ENCODE measurements around the gene EDN2.
A peak's percentile ranks its signal among the peaks of the same experiment; 100 is the strongest.

The EDN2 gene

DNA sequence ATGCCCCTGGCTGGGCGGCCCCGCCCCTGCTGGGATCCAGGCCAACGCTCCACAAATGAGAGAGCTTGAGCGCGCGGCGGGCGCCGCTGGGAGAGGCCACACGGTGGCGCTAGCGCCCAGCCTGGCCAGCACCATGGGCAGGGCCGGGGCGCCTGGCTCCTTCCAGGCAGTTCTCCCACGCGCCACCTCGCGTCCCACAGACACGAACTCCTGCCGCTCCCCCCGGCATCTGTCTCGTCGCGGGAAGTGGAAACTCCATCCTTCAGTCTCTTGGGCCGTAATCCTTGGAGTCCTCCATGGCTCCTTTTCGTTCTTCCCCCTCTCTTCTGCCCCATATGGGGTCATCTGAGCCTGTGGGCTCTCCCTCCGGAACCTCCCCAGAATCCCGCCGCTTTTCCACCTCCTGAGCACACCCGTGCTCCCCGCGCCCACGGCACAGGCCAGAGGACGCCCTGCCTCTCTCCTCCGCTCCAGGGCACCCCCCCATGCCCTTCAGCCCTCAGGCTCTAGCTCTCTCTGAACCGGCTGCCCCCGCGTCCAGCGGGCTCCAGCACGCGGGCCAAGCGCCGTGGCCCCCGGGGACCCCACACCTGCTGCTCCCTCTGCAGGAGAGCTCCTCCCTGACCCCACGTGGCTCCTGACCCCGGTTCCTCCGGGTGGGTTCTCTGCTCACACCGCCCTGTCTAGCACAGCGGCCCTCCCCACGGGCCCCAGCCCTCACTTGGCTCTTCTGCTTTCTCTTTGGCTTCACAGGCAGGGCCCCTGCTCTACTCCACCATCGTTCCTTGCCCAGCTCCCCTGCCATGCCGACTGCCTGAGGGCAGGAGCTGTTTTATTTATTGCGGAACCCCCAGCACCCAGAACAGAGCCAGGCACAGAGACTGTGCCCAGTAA is 31.9 kb upstream of the EDN2 start:
- DNase-seq = peak; percentile 88

DNA sequence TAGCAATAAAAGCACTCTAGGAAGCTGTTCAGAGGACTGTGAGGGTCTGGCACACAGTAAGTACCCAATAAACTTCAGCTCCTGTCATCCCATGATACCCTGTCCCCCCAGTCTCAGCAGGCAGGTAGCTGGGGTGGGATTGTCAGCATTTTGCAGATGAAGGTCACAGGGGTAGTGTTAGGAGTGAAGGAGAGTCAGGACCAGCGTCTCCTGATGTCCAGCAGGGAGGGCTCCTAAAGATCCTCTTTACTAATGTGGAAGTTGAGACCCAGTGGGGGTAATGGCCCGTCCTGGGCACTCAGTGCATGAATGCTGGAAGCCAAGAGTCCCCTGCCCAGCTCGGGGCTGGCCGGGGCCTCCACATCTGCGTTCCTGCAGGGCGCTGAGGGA is 31.3 kb upstream of the EDN2 start:
- no peak for DNase-seq

DNA sequence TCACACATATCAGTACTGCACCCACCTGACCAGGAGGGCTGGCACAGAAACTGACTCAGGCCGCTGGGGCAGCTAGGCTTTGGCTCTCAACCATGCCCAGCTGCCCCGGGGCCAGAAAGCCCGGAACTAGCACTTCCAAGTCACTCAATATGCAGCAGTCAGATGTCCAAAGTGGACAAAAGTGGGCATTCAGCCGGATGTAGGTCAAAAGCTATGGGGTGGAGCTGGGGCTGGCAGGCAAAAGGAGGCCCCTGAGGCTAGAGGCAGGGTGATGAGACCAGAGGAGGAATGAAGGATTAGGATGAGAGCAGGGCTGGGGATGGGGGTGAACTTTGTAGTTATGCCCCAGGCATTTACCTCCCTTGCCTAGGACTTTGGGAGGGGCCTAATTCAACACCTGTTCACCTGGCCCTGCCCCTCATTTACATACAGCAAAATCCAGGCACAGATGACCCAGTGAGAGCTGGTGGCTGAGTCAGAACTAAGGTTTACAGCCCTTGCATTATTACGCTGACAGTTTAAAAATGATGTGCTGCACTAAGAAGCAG is 30.7 kb upstream of the EDN2 start:
- DNase-seq = no peak

DNA sequence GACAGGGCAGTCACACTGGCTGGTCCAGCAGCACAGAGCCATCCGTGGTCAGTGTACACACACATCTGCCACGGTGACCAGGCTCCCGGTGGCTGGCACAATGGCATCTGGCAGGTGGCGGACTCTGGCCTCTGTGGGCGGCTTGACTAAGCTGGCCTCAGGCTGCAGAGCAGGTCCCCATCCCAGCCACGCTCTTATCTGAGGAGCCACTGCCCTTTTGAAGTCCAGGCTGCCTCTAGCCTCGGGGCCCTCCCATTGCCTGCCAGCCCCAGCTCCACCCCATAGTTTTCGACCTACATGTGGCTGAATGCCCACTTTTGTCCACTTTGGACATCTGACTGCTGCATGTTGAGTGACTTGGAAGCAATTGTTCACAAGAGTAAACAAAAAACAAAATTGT is 29.9 kb upstream of the EDN2 start:
- no peak for DNase-seq

DNA sequence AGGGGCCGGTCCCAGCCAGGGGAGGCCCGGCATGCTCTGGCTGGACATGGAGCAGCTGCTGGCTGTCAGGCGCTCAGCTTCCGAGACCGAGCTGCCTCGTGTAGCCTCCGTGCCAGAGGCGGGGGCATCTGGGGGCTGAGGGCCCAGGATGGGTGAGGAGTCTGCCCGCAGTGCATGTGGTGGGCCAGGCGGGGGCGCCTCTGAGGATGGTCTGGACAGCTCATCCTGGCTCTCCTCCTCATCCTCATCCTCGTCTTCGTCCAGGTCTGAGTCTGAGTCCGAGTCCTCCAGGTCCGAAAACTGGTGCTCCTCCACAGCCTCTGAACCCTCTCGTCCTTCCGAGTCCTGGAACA is 28.9 kb upstream of the EDN2 start:
- no peak for DNase-seq

DNA sequence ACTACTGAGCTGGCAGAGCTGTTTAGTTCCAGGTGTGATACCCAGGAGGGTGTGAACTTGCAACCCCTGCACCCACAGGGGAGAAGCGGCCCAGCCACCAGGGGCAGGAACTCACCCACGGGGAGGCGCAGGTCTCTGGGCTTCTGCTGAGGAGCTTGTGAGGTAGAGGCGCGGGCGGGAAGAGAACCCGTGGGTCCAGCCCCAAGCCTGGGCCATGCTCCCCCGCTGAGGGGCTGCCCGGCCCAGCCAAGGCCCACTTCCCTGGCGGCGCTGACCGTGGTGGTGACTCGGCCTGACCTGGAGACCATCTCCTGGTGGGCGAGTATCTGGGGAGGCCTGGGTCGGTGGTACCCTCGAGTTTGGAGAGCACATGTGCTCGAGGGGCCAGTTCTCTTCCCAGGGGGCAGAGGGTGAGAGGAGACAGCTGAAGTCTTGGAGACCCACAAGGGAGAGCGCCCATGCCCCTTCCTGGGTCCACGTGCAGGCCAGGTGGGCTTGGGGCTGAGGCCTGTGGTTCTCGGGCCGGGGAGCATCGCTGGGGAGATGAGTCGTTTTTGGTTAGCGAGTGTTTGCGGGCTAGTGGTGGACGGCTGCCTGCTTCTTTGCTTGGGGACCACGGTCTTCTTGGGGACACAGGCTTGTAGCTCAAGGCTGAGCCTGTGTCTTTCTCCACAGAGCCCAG is 28.4 kb upstream of the EDN2 start:
- DNase-seq = no peak

DNA sequence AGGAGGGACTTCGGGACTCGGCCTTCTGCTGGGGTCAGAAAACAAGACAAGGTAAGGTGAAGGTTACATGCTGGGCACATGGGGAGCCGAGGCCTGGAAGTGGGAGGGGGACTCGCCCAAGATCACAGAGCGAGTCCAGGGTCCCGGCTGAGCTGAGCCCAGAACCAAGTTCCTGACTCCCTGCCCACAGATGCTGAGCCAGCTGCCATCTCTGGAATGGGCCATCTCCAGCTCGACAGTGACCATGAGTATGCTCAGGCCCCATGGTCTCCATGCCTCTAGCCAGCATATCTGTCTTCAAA is 26.7 kb upstream of the EDN2 start:
- DNase-seq = no peak

DNA sequence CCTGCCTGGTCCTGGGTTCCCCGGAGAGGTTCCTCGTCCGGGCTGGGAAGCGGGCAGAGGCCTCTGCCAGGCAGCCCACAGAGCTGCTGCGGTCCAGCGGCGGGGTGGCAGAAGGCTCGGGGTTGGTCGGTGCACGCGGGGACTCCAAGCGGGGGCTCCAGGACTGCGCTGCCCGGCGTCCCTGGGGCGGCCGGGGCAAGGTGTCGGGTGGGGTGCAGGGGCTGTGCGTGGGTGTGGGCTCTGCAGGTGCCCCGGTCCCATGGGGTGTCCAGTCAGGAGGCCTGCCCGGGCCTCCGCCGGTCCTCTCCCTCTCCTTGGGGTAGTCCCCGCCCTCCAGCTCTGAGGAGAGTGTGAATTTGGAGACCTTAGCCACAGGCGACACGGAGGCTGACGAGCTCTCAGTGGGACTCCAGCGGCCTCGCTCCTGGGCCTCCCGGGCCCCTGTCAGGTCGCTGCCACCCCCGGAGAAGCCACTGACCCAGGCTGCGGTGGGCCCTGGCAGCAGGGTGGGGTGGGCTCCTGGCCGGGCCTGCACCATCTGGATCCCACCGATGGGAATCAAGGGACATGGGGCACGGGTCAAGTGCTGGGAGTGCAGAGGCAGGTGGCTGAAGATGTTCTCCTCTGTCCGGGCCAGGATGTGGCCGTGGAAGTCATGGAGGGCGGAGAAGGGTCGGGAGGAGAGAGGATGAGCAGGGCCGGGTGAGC is 26.2 kb upstream of the EDN2 start:
- DNase-seq = no peak

DNA sequence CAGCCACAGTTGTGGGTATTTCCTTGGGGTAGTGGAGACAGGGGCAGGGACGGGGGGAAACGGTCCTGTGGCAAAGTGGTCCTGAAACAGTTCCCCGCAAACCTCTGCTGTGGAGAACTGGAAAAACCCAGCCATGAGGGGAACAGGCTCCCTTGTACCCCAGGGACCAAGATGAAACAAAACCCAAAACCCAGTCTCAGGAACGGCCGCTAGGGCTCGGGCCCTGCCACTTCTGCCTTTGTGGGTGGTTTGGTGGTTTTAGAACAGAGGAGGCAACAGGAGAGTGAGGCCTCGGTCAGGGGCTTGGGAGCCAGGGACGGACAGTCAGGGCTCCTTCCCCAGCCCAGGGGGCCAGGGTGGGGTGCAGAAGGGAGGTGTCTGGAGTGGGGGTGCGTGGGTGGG is 24.8 kb upstream of the EDN2 start:
- no peak for DNase-seq

DNA sequence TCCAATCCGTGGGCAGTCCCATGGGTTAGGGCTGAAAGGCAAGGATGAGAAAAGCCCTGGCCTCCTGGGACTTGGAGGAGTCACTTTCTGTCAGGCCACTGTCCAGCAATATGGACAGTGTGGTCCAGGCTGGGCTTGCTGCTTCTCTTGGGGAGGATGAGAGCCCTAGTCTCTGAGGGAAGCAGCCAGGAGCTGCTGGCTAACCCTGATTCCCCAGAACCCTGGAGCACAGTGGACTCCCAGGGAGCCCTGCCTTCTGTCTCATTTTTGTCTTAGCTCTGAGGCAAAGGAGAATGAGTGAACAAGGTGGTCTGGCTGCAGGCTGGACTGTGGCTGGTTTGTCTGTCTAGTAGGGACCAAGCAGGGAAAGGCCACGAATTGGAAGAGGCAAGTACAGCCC is 23.8 kb upstream of the EDN2 start:
- DNase-seq = no peak

DNA sequence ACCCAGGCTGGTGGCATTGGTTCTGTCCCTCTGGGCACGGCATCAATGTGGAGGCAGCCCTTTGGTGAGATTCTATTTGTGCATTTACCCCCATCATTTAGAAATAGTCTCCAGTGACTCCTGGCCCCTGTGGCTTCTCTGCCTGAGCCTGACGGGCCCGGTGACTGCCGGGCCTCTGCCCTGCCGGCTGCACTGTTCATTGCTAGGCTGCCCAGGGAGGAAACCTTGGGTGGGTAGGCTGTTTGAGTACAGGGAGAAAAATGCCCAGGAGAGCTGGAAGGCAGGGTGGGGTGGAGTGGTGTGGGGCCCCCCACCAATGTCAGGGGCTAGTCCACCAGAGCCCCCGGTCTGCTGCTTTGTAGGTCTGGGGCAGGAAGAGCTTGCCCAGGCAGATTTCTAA is 23.4 kb upstream of the EDN2 start:
- DNase-seq = no peak

DNA sequence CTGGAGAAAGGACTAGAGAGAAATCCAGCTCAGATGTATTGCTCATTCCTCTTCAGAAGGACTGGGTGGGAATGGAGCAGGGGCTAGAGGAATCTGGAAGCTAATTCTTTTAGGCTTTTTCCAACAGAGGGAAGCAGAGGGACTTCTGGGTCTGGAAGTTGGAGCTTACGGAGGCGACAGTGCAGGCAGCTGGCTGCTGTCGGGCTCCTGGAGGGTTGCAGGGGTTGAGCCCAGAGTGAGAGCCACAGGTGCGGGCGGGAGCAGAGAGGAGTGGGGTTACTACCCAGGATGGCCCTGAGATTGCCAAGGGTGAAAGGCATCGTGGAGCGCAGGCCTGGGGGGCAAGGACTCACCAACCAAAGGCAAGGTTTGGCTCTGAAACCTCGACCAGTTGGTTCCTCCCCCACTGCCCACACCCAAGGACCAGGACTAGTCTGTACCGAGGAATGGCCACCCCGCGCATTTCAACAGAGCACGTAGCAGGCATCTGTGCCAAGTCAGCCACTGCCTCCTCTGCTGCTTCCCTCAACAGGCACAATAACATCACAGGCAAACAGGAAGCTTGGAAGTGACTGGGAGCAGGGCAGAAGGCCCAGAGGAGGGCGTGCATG is 22.7 kb upstream of the EDN2 start:
- no peak for DNase-seq

DNA sequence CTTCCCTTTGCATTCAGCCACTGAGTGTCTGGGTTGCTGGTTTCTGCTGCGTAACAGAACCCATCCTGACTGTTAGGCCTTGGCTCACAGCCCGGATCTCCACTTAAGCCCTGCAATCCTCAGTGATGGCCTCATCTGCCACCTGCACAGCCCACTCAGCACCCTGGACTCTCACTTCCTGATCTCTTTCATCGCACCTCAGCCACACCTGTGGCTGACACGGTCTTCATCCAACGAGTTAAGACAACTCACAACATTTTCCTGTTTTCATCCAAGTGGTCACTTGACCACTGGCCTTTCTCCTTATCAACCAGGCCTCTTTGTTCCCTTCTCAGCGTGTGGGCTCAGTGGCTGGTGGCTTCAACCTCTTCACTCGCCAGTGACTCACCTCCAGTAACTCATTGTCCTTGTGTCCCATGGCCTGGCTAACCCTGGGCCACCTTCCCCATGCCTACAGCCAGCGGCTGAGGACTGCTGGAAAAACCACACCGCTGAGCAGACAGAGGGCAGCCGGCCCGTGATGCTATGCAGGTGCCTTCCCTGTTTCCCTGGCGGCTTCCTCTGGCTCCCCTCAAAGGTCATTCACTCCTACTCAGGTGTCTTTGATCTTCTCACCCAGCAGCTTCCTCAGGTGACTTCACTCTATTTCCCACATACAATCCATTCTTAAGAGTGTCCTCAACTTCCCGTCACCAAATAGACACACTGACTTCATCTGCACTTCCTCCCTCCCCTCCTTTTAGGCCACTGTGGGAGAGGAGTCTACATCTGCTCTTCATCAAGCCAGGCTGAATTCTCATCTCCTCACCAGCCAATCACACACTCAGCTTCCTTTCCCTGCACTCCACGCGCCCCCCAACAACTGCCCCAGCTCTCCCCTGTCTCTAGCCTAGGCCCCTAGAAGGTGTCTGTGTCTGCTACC is 19.9 kb upstream of the EDN2 start:
- DNase-seq = peak; percentile 22

DNA sequence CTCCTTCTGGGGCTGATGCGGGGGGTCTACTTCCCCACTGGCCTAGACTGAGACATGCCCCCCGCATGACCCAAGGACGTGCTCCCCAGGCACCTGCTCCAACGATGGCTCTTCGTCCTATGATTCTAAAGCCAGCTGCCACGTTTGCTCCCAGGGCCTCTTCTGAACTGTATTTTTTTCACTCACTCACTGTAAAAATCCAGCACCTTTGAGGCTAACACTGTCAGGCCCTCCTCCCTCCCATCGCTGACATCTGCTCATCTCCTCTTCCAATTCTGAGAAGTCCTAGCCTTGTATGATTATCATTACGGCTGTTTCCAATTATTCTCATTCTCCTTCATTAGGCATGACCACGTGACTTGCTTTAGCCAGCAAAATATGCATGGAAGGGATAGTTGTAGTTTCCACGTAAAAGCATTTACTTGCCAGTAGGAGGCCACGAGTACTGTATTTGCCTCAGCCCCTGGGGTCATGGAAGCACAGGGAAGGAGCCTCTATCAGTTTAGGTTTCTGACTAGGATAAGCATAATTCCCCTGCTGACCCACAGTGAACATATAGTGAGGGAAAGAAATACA is 19.1 kb upstream of the EDN2 start:
- DNase-seq = no peak

DNA sequence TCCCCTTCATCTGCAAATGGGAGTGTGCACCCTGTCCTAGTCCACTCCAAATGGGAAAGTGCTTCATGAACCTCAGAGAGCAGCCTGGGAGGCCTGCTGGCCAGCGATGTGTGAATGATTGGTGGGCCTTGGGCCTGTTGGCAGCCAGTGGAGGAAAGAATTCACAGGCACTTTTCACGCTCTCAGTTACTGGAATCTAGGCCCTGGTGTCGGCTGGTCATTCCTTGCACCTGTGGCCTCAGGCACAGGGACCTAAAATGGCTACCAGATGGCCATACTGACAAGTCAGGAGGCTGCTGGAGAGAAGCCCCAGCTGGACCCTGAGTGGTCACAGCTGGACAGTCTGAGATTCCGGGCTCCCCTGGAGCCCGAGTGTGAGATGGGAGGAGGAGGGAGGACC is 18.4 kb upstream of the EDN2 start:
- no peak for DNase-seq

DNA sequence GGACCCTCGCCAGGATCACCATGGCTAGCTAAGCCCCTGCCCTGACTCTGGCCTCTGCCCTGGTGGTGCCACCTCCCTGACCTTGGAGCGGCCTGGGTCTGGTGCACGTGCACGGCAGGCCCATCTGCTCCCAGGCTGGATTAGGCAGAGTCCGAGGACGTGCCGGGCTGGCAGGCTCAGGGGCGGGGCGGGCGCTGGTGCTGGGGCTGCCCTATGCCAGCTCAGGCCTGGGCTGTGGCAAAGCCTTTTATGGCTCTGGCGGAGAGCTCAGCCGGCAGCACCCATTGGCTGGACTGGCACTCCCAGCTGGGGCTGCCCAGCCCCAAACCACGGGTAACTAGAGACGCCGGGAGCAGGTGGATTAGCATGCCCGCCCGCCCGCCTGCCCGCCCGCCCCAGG is 17.1 kb upstream of the EDN2 start:
- DNase-seq = no peak

DNA sequence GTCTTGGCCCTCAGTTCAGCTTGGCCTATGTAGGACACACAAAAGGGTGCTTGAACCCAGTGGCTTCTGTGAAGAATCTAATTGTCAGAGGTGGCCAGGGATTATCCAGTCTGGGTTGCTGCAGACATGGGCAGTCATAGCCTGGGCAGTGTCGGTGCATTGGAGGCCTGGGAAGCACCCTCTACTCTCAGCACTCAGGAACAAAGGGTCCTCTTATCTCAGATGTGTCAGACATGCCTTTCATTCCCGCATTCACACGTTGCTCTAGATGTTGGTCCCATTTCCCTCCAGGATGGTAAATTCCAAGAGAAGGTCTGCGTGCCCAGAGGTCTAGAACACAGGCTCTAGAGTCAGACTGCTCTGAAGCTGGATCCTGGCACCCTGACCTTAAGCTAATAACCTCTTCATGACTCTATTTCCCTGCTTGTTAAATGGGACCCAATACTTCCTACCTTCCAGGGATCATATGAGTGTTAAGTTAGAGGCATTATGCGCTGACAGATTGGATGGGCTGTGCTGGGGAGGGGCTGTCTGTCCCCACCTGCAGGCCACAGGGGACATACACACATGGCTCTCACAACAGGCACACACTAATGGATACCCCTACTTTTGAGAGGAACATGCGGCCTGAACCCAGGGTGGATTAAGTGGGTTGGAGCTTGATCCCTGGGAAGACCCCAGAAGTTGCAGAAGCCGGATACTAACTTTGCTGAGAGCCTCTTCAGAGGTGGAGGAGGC is 16.5 kb upstream of the EDN2 start:
- DNase-seq = no peak

DNA sequence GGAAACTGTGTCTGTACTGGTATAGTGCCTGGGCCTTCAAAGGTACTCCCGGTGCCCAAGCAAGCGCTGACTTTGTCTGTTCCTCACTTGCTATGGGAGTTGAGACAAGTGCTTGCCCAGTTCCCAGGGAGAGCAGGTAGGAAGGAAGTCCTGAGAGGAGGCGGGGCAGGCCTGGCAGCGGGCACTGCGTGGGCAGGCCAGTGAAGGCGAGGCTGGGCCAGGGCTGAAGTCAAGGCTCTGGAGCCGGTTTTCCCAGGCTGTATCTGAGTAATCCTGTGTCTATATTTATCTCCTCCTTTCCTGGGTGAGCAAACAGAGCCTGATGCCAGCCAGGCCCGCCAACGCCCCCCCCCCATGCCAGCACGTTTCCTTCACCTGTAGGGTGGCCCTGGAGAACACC is 15.9 kb upstream of the EDN2 start:
- DNase-seq = no peak

DNA sequence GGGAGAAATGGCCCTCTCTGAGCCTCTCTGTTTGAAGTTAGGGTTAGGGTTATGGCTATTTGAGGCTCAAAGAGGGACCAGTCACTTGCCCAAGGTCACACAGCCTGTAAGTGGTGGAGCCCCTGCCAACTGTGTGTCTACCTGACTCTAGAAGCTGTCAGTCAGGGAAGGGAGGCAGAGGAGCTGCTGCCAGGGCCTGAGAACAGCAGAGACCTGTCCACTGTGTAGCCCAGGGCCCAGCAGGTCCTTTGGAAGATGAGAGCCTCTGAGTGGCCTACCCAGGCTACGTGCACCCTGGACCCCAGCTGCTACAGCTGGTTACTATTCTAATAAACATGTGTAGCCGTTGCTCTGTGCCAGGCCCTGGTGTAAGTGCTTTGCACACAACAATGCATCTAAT is 15.1 kb upstream of the EDN2 start:
- DNase-seq = no peak

DNA sequence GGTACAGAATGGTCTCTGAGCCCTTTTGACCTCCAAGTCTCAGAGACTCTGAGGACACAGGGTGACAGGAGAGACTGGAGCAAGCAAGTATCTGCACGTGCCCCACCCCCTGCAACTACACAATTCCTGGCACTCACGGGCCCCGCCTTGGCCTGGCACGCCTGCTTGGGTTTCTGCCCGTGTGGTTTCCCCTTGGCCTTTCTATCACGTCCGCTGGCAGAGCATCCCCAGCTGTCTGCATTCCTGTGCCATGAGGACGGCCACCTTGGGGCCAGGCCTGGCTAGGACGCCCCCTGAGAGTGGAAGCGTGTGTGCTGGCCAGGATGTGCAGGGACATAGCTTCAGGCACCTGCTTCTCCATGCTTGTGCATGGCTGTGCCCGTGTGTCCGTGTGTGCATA is 14.3 kb upstream of the EDN2 start:
- no peak for DNase-seq

DNA sequence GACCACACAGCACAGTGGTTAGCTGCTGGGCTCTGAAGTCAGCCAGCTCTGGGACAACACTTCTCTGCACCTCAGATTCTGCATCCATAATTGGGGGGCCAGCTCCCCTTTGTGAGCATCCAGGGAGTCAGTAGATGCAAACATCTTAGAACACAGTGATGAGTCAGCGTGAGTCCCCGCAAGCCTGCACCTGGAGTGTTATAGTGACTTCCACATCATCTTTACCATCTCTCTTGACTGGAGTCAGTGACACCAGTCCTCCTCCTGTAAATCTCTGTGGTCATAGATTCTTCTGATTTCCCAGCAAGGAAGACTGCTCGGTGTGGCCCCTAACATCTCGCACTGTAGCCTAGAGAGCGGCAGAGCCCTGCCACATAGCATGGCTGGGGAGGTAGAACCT is 13.9 kb upstream of the EDN2 start:
- DNase-seq = no peak

Data from NCI-H1092 treated with DMSO at 0.1 percent for 48 hours (cell line).